HCT116 (cell line): ENCODE measurements around the gene UNKL. TPM values are rescaled to one million over a fixed set of nuclear protein-coding genes. Genes with fewer than 3 reads are reported as not detected.

Source experiments
- ATAC-seq: fragments of 200-7000 bp; cut with Tn5 transposase; 2 replicates; pipeline ENCODE4 v1.9.1; 2020; ENCODE audit warnings: mild to moderate bottlenecking, moderate library complexity
- BruUV-seq: library from RNA; stranded (reverse); fragments of 400-500 nt; replicated peaks from 2 replicates; lab custom pipeline; 2021; lab: Mats Ljungman, UMichigan
- CTCF ChIA-PET: fragments of 300-600 bp; sonication (Branson Sonifier 250); formaldehyde crosslinking; loops from one replicate; lab custom pipeline; 2021; ENCODE audit warnings: antibody characterized with exemption; lab: Charles Lee
- POLR2A ChIA-PET: fragments of 300-600, 350-600 bp; sonication (Branson Sonifier 250); formaldehyde crosslinking; loops from one replicate; lab custom pipeline; 2021; ENCODE audit warnings: antibody characterized with exemption; lab: Charles Lee
- RAD21 ChIA-PET, 2 experiments: fragments of 300-600 bp; sonication (Branson Sonifier 250); formaldehyde crosslinking; loops; one replicate each; lab custom pipeline; 2023; ENCODE audit warnings: low total read pairs in 2 of 2; ENCODE audit not compliant: uncharacterized antibody in 2 of 2, unreplicated experiment in 2 of 2, low non-redundant PET in 1 of 2; lab: Charles Lee
- DNase-seq: peaks from one replicate; pipeline ENCODE4 v3.0.0-alpha.2; 2010; ENCODE audit warnings: low read depth, low spot score
- H2AFZ ChIP-seq: fragments of 200-600 bp; shearing (Covaris generic), sonication (generic); 2 replicates; pipeline ENCODE4 v1.6.1; 2017; ENCODE audit warnings: low read depth, mixed run types, mixed read lengths, antibody characterized with exemption, low read length; ENCODE audit not compliant: poor library complexity, severe bottlenecking
- H3K27ac ChIP-seq: 2 replicates; pipeline ENCODE4 v1.5.1; 2012; ENCODE audit warnings: low read depth, low read length
- H3K27me3 ChIP-seq: fragments of 200-600 bp; sonication (generic); 2 replicates; pipeline ENCODE4 v1.6.1; 2016; ENCODE audit warnings: mixed run types, low read length, mixed read lengths; ENCODE audit not compliant: insufficient read depth
- H3K36me3 ChIP-seq, 2 experiments: fragments of 200-500 bp in 1 of 2; fragments of 200-600 bp in 1 of 2; sonication (Bioruptor generic) in 1 of 2; sonication (generic) in 1 of 2; 2 replicates each; pipeline versions ENCODE4 v1.5.1 to v1.6.1; 2014 to 2016; ENCODE audit warnings: low read length in 2 of 2, inconsistent platforms in 1 of 2, mixed read lengths in 1 of 2, mixed run types in 1 of 2; ENCODE audit not compliant: insufficient read depth in 2 of 2, control insufficient read depth in 1 of 2
- H3K4me1 ChIP-seq, 2 experiments: fragments of 200-600 bp in 1 of 2; sonication (generic) in 1 of 2; 2 replicates each; pipeline versions ENCODE4 v1.5.1 to v1.6.1; 2012 to 2017; ENCODE audit warnings: low read length in 2 of 2, inconsistent platforms in 1 of 2, mild to moderate bottlenecking in 1 of 2, mixed read lengths in 1 of 2, mixed run types in 1 of 2, moderate library complexity in 1 of 2; ENCODE audit not compliant: insufficient read depth in 2 of 2, control insufficient read depth in 1 of 2
- H3K4me2 ChIP-seq: fragments of 200-600 bp; sonication (generic); 2 replicates; pipeline ENCODE4 v1.6.1; 2017; ENCODE audit warnings: mixed run types, low read length, mixed read lengths
- H3K4me3 ChIP-seq, 2 experiments: fragments of 200-600 bp in 1 of 2; sonication (generic) in 1 of 2; replicated peaks in 1 of 2; 2 replicates each; pipeline ENCODE4 v1.5.1; 2011 to 2016; ENCODE audit warnings: low read length in 2 of 2, control low read depth in 1 of 2, low read depth in 1 of 2, mild to moderate bottlenecking in 1 of 2, mixed read lengths in 1 of 2, mixed run types in 1 of 2
- H3K79me2 ChIP-seq: fragments of 200-600 bp; sonication (generic); 2 replicates; pipeline ENCODE4 v1.6.1; 2017; ENCODE audit warnings: mild to moderate bottlenecking, mixed run types, low read length, moderate library complexity, mixed read lengths; ENCODE audit not compliant: insufficient read depth
- H3K9ac ChIP-seq: fragments of 200-600 bp; sonication (generic); 2 replicates; pipeline ENCODE4 v1.6.1; 2016; ENCODE audit warnings: low read length, mixed read lengths
- H3K9me2 ChIP-seq: fragments of 200-600 bp; sonication (generic), shearing (Covaris generic); 2 replicates; pipeline ENCODE4 v1.6.1; 2017; ENCODE audit warnings: mixed run types, mild to moderate bottlenecking, moderate library complexity; ENCODE audit not compliant: insufficient read depth
- H3K9me3 ChIP-seq, 2 experiments: fragments of 200-500 bp in 1 of 2; fragments of 200-600 bp in 1 of 2; sonication (Bioruptor generic) in 1 of 2; sonication (generic) in 1 of 2; 2 replicates each; pipeline ENCODE4 v1.6.1; 2014 to 2017; ENCODE audit warnings: low read length in 2 of 2, mixed read lengths in 2 of 2, inconsistent platforms in 1 of 2, low read depth in 1 of 2, mild to moderate bottlenecking in 1 of 2, mixed run types in 1 of 2, moderate library complexity in 1 of 2; ENCODE audit not compliant: control insufficient read depth in 1 of 2, insufficient read depth in 1 of 2
- H4K20me1 ChIP-seq: fragments of 200-600 bp; sonication (generic), shearing (Covaris generic); 2 replicates; pipeline ENCODE4 v1.6.1; 2017; ENCODE audit warnings: mixed run types, mild to moderate bottlenecking, moderate library complexity; ENCODE audit not compliant: insufficient read depth
- ATF3 ChIP-seq: IDR thresholded peaks from 2 replicates; pipeline ENCODE4 v1.6.1; 2012
- CBX3 ChIP-seq: IDR thresholded peaks from 2 replicates; pipeline ENCODE4 v1.6.1; 2012; ENCODE audit warnings: low read depth
- EGR1 ChIP-seq: IDR thresholded peaks from 2 replicates; pipeline ENCODE4 v1.6.1; 2012; ENCODE audit warnings: low read depth
- ELF1 ChIP-seq: IDR thresholded peaks from 2 replicates; pipeline ENCODE4 v1.6.1; 2012; ENCODE audit warnings: low read depth, borderline replicate concordance
- EZH2phosphoT487 ChIP-seq: fragments of 200-600 bp; IDR thresholded peaks from 2 replicates; pipeline ENCODE4 v1.6.1; 2018; ENCODE audit warnings: antibody characterized with exemption, borderline replicate concordance
- JUND ChIP-seq: IDR thresholded peaks from 2 replicates; pipeline ENCODE4 v1.6.1; 2012
- POLR2A ChIP-seq: IDR thresholded peaks from 2 replicates; pipeline ENCODE4 v1.7.0; 2011; ENCODE audit warnings: borderline replicate concordance; ENCODE audit not compliant: insufficient read depth, insufficient read length; ENCODE audit errors: extremely low read depth
- RAD21 ChIP-seq: IDR thresholded peaks from 2 replicates; pipeline ENCODE4 v1.6.1; 2012; ENCODE audit warnings: low read depth, mild to moderate bottlenecking
- REST ChIP-seq: IDR thresholded peaks from 2 replicates; pipeline ENCODE4 v1.6.1; 2012; ENCODE audit warnings: low read depth
- SIN3A ChIP-seq: IDR thresholded peaks from 2 replicates; pipeline ENCODE4 v1.6.1; 2012; ENCODE audit warnings: low read depth
- SP1 ChIP-seq: IDR thresholded peaks from 2 replicates; pipeline ENCODE4 v1.6.1; 2012; ENCODE audit warnings: low read depth
- SRF ChIP-seq: IDR thresholded peaks from 2 replicates; pipeline ENCODE4 v1.6.1; 2012; ENCODE audit warnings: low read depth
- TCF7L2 ChIP-seq: IDR thresholded peaks from 2 replicates; pipeline ENCODE4 v1.7.0; 2011; ENCODE audit warnings: borderline replicate concordance, inconsistent platforms; ENCODE audit not compliant: insufficient read depth, insufficient read length; ENCODE audit errors: extremely low read depth
- YY1 ChIP-seq: IDR thresholded peaks from 2 replicates; pipeline ENCODE4 v1.6.1; 2011; ENCODE audit warnings: low read length, low read depth, moderate library complexity, mild to moderate bottlenecking; ENCODE audit not compliant: insufficient replicate concordance; ENCODE audit errors: extremely low read depth
- ZBTB33 ChIP-seq: IDR thresholded peaks from 2 replicates; pipeline ENCODE4 v1.6.1; 2011; ENCODE audit warnings: mild to moderate bottlenecking, low read length, moderate library complexity; ENCODE audit not compliant: insufficient replicate concordance; ENCODE audit errors: extremely low read depth
- ZFX ChIP-seq: fragments of 450-650 bp; IDR thresholded peaks from 2 replicates; pipeline ENCODE4 v1.6.1; 2017
- intact Hi-C: fragments of 100-400 bp; cut with micrococcal nuclease; formaldehyde crosslinking; loops from 2 replicates; pipeline ENCODE4 v1.10.0; 2022
- total RNA-seq: library from RNA; stranded (reverse); gene quantifications from one replicate; pipeline ENCODE4 v1.2.1, GENCODE V29; 2021; ENCODE audit not compliant: unreplicated experiment

UNKL gene
- total RNA-seq, 1 experiment from 2014 or later, result 24.9 TPM

- Histone ChIP-seq H3K9ac (no peak overlapping the region), H3K79me2 (no peaks in the 10 kb centered on the region), H4K20me1 (no peaks in the 10 kb centered on the region), H3K9me3 (no peaks in the 10 kb centered on the region), H2AFZ (no peak overlapping the region), H3K27ac (no peak overlapping the region), H3K9me2 (no peaks in the 10 kb centered on the region)
- DNase-seq, result no peak
- intact Hi-C loops, result no loop called here
- POLR2A ChIA-PET, result no interaction called here
- peak; percentile 18; the same call in 1 of the 2 replicates for ATAC-seq
- no peak for TF ChIP-seq EGR1
- TF ChIP-seq SP1, result no peak
- TF ChIP-seq ATF3, result no peak
- TF ChIP-seq YY1, result no peak
- no peak for TF ChIP-seq JUND
- TF ChIP-seq TCF7L2, result no peak
- no peak for TF ChIP-seq RAD21
- no peak for TF ChIP-seq POLR2A
- TF ChIP-seq ELF1, result no peak
- TF ChIP-seq EZH2phosphoT487, result no peak
- no peak for TF ChIP-seq CBX3
- TF ChIP-seq, all 23 proteins: peak for 0
- no peak overlapping the region for H3K4me2 ChIP-seq
- no peak overlapping the region for H3K4me3 ChIP-seq
- H3K36me3 ChIP-seq, result no peaks in the 10 kb centered on the region
- ChIA-PET CTCF (no interaction called here), RAD21 (no interaction called here)
- H3K4me1 ChIP-seq, result no peaks in the 10 kb centered on the region
- no peaks in the 10 kb centered on the region for H3K27me3 ChIP-seq
- BruUV-seq, result no TSS peak
These were observed 29.0 kb upstream of the UNKL start for GRCh38 chr16:1443403-1443973.

GRCh38 chr16:1442697-1443096 is 28.2 kb upstream of the UNKL start:
- ATAC-seq (no peak), DNase-seq (no peak)
- H3K4me3 ChIP-seq, result no peak overlapping the region
- H3K27me3 ChIP-seq, result no peaks in the 10 kb centered on the region
- ChIA-PET POLR2A (no interaction called here), CTCF (no interaction called here), RAD21 (no interaction called here)
- no peak overlapping the region for H3K4me2 ChIP-seq
- no peaks in the 10 kb centered on the region for H3K79me2 ChIP-seq
- no peaks in the 10 kb centered on the region for H3K4me1 ChIP-seq
- H4K20me1 ChIP-seq, result no peaks in the 10 kb centered on the region
- no peaks in the 10 kb centered on the region for H3K9me2 ChIP-seq
- H2AFZ ChIP-seq, result no peak overlapping the region
- no peaks in the 10 kb centered on the region for H3K36me3 ChIP-seq
- no peak overlapping the region for H3K9ac ChIP-seq
- H3K27ac ChIP-seq, result no peak overlapping the region
- intact Hi-C loops, result no loop called here
- no peaks in the 10 kb centered on the region for H3K9me3 ChIP-seq
- BruUV-seq, result no TSS peak
- TF ChIP-seq SRF, result no peak
- TF ChIP-seq RAD21, result no peak
- no peak for TF ChIP-seq ZFX
- no peak for TF ChIP-seq ZBTB33
- no peak for TF ChIP-seq SIN3A
- no peak for TF ChIP-seq YY1
- TF ChIP-seq ELF1, result no peak
- TF ChIP-seq JUND, result no peak
- TF ChIP-seq TCF7L2, result no peak
- no peak for TF ChIP-seq REST
